Stimulated activated memory B cell treated with anti-CD40 and anti-IgM and Interleukin-4, amounts not matched to agents 10 μg/mL and 1 μg/mL and 100 μg/mL, for 72 hours (primary cell): ENCODE measurements around the gene GRK4.

ENCODE experiments used
- ATAC-seq: fragments of 150-1000 bp; cut with Tn5 transposase; 2 replicates; pipeline ENCODE4 v1.10.0; 2021
- H3K27ac Mint-ChIP-seq: one replicate; pipeline ENCODE4 v1.8.0; 2022; ENCODE audit warnings: mild to moderate bottlenecking, mixed read lengths
- H3K27me3 Mint-ChIP-seq: one replicate; pipeline ENCODE4 v1.8.0; 2022; ENCODE audit warnings: mixed read lengths
- H3K36me3 Mint-ChIP-seq: one replicate; pipeline ENCODE4 v1.8.0; 2022; ENCODE audit warnings: mixed read lengths
- H3K4me1 Mint-ChIP-seq: one replicate; pipeline ENCODE4 v1.8.0; 2022; ENCODE audit warnings: mixed read lengths
- H3K4me3 Mint-ChIP-seq: one replicate; pipeline ENCODE4 v1.8.0; 2022; ENCODE audit warnings: mild to moderate bottlenecking, moderate library complexity, mixed read lengths
- H3K9me3 Mint-ChIP-seq: one replicate; pipeline ENCODE4 v1.8.0; 2022; ENCODE audit warnings: mixed read lengths

The GRK4 gene

DNA sequence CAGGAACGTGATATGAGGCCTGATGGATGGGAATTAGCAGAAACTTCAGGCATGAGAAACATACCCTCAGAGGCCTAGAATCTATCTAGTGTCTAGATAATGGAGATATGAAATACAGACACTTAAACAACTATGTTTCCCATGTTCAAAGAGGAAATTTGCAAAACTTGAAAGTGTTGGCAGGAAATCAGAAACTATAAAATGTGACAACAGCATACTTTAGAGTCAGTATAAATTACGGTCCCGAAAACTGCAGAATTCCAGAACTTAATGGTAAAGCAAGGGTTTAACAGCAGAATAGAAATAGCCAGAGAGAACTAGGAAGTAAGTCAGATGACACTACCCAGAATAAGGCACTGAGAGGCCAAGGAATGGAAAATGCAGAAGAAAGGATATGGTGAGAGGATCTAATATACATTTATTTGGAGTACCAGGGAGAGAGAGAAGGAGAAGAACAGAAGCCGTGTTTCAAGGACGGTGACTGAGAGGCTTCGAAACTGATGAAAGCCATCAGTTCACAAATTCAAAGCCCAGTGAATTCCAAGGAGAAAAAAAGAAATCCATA is 103.5 kb downstream of the GRK4 start:
- ATAC-seq: no peak

DNA sequence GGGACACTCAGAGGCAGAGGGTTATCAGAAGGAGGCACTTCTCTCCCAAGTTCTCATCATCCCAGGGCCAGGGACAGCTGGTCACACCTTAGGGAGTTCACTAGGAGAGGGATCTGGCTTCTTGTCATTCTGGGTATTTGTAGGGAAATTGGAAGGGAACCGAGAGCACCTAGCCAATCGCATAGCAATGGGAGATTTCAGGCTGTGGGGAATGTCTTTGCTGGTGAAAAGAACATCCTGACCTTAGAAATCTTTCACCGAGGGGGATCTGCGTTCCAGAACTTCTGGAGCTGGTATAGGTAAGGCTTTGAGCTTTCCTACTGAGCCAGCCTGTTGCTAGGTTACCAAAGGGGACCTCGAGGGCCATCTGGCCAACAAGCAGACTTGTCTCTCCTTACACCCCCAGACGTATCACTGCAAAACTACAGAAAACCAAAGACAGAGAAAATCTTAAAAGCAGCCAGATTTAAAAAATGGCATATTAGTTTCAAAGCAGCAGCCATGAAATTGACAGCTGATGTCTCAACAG is 104.2 kb downstream of the GRK4 start:
- Mint-ChIP-seq H3K27ac (no peak overlapping the region), H3K36me3 (peaks cover 43% of the 10 kb centered on the region), H3K4me3 (no peak overlapping the region), H3K4me1 (peaks cover 5% of the 10 kb centered on the region), H3K27me3 (no peaks in the 10 kb centered on the region), H3K9me3 (no peaks in the 10 kb centered on the region)
- no peak for ATAC-seq

More for the DNA sequence above, 103.5 kb downstream of the GRK4 start:
- Mint-ChIP-seq H3K36me3 (peaks cover 41% of the 10 kb centered on the region), H3K4me1 (peaks cover 8% of the 10 kb centered on the region), H3K27ac (no peak overlapping the region), H3K4me3 (no peak overlapping the region), H3K9me3 (no peaks in the 10 kb centered on the region), H3K27me3 (no peaks in the 10 kb centered on the region)

- Mint-ChIP-seq H3K27ac (no peak overlapping the region), H3K27me3 (no peaks in the 10 kb centered on the region), H3K9me3 (no peaks in the 10 kb centered on the region), H3K4me1 (no peaks in the 10 kb centered on the region), H3K36me3 (peaks cover 34% of the 10 kb centered on the region), H3K4me3 (no peak overlapping the region)
- no peak for ATAC-seq
Observed at GRCh38 chr4:3069661-3070199, 106.4 kb downstream of the GRK4 start.

DNA sequence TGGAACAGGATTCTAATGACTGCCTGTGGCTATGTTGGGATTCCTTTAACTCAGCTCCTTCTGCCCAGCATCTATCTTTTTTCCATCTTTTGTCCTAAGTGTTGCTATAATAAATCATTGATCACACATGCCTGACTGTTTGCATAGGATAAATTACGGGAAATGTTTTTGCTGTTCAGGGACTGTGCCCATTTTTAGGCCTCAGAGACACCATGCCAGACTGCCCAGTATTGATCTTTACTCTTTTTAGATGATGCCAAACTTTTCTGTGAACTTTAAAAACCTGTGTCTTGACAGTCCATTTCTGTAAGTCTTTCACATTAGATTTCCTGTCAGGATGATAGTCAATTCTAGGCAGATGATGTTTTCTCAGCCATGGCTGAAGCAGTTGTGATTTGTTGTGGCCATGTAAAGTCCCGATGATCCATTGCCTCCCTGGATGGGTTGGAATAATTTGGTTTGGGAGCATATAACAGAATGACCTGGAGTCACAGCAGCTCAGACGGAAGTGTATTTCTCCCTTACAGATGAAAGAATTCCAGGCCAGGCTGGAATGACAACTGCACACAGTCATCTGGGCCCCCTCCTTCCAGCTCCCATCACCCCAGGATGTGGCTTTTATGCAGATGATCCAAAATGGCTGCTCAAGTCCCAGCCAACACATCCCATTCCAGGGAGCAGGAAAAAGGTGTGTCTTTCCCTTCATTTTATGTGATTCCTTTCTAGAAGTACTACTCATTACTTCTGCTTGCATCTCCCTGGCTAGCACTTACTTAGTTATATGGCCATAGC is 107.5 kb downstream of the GRK4 start:
- Mint-ChIP-seq H3K36me3 (peaks cover 36% of the 10 kb centered on the region), H3K4me1 (peaks cover 9% of the 10 kb centered on the region), H3K27me3 (no peaks in the 10 kb centered on the region), H3K27ac (no peak overlapping the region), H3K9me3 (no peaks in the 10 kb centered on the region), H3K4me3 (no peak overlapping the region)
- ATAC-seq: no peak

DNA sequence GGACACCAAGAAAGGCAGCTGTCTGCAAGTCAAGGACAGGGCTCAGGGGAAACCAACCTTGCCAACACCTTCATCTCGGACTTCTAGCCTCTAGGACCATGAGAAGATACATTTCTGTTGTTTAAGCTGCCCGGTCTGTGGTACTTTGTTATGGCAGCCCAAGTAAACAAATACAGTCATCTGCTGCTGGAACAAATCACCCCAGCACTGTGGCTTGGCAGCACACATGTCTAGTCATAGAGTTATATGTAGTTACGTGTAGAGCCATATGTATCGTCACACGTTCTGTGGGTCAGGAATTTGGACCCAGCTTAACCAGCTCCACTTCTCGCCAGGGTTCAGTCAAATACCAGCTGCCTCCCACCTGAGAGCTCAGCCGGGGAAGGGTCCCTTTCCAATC is 108.4 kb downstream of the GRK4 start:
- Mint-ChIP-seq H3K4me1 (peaks cover 18% of the 10 kb centered on the region), H3K27me3 (no peaks in the 10 kb centered on the region), H3K27ac (no peak overlapping the region), H3K4me3 (no peak overlapping the region), H3K9me3 (no peaks in the 10 kb centered on the region), H3K36me3 (peaks cover 33% of the 10 kb centered on the region)
- ATAC-seq: no peak

DNA sequence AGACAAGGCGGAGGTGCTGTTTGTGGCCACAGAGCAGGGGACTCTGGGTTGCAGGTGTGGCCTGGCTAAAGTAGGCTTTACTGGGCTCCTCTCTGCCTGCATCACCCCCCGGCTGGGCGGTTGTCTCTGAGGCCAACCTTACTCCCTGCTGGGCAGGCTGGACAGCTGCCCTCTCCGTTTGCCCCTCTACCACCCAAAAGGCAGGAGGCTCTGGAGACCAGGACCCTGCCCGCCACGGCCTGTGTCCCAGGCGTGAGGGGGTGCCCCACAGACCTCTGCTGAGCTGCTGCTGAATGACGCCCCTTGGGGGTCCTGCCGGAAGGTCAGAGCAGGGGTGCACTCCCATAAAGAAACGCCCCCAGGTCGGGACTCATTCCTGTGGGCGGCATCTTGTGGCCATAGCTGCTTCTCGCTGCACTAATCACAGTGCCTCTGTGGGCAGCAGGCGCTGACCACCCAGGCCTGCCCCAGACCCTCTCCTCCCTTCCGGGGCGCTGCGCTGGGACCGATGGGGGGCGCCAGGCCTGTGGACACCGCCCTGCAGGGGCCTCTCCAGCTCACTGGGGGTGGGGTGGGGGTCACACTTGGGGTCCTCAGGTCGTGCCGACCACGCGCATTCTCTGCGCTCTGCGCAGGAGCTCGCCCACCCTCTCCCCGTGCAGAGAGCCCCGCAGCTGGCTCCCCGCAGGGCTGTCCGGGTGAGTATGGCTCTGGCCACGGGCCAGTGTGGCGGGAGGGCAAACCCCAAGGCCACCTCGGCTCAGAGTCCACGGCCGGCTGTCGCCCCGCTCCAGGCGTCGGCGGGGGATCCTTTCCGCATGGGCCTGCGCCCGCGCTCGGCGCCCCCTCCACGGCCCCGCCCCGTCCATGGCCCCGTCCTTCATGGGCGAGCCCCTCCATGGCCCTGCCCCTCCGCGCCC is 110.0 kb downstream of the GRK4 start:
- Mint-ChIP-seq H3K4me1 (peaks cover 34% of the 10 kb centered on the region), H3K36me3 (peaks cover 30% of the 10 kb centered on the region), H3K4me3 (peak overlapping the region; percentile 93), H3K27ac (peak overlapping the region; percentile 84), H3K27me3 (no peaks in the 10 kb centered on the region), H3K9me3 (no peaks in the 10 kb centered on the region)
- no peak for ATAC-seq

- peak within 1 kb of the TSS; percentile 84 for H3K27ac Mint-ChIP-seq
- no peaks in the 10 kb centered on the region for H3K27me3 Mint-ChIP-seq
- peaks cover 26% of the 10 kb centered on the region for H3K36me3 Mint-ChIP-seq
- ATAC-seq: peak; percentile 91
- peaks cover 42% of the 10 kb centered on the region for H3K4me1 Mint-ChIP-seq
- H3K4me3 Mint-ChIP-seq: peak within 1 kb of the TSS; percentile 93
- no peaks in the 10 kb centered on the region for H3K9me3 Mint-ChIP-seq
Observed at GRCh38 chr4:3074078-3074845, 110.9 kb downstream of the GRK4 start, which contains the start of the genes HTT and HTT-AS. TSS of gene HTT (plus strand) at chr4:3074681. CDS start at chr4:3074826, 145 bp downstream. TSS of gene HTT-AS (minus strand) at chr4:3074538.

GRCh38 chr4:3074846-3075651 is 111.7 kb downstream of the GRK4 start:
- peak; percentile 10 for ATAC-seq
- Mint-ChIP-seq H3K4me3 (peak overlapping the region; percentile 93), H3K9me3 (no peaks in the 10 kb centered on the region), H3K4me1 (peaks cover 50% of the 10 kb centered on the region), H3K27me3 (no peaks in the 10 kb centered on the region), H3K27ac (peak overlapping the region; percentile 84), H3K36me3 (peaks cover 26% of the 10 kb centered on the region)

DNA sequence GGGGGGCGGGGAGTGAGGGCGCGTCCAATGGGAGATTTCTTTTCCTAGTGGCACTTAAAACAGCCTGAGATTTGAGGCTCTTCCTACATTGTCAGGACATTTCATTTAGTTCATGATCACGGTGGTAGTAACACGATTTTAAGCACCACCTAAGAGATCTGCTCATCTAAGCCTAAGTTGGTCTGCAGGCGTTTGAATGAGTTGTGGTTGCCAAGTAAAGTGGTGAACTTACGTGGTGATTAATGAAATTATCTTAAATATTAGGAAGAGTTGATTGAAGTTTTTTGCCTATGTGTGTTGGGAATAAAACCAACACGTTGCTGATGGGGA is 112.2 kb downstream of the GRK4 start:
- Mint-ChIP-seq H3K27me3 (no peaks in the 10 kb centered on the region), H3K9me3 (no peaks in the 10 kb centered on the region), H3K27ac (peak overlapping the region; percentile 84), H3K4me1 (peaks cover 56% of the 10 kb centered on the region), H3K4me3 (peak overlapping the region; percentile 93), H3K36me3 (peaks cover 26% of the 10 kb centered on the region)
- ATAC-seq: no peak

GRCh38 chr4:3077796-3078195 is 114.4 kb downstream of the GRK4 start:
- ATAC-seq: peak; percentile 55
- Mint-ChIP-seq H3K27me3 (no peaks in the 10 kb centered on the region), H3K27ac (peak overlapping the region; percentile 84), H3K4me1 (peaks cover 63% of the 10 kb centered on the region), H3K4me3 (peak overlapping the region; percentile 66), H3K9me3 (no peaks in the 10 kb centered on the region), H3K36me3 (peaks cover 24% of the 10 kb centered on the region)

DNA sequence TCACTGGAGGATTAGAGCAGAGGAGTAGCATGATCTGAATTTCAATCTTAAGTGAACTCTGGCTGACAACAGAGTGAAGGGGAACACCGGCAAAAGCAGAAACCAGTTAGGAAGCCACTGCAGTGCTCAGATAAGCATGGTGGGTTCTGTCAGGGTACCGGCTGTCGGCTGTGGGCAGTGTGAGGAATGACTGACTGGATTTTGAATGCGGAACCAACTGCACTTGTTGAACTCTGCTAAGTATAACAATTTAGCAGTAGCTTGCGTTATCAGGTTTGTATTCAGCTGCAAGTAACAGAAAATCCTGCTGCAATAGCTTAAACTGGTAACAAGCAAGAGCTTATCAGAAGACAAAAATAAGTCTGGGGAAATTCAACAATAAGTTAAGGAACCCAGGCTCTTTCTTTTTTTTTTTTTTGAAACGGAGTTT is 116.3 kb downstream of the GRK4 start:
- peak; percentile 83 for ATAC-seq
- Mint-ChIP-seq H3K9me3 (peaks cover 3% of the 10 kb centered on the region), H3K27me3 (no peaks in the 10 kb centered on the region), H3K4me1 (peaks cover 79% of the 10 kb centered on the region), H3K4me3 (peak overlapping the region; percentile 65), H3K36me3 (peaks cover 38% of the 10 kb centered on the region), H3K27ac (peak overlapping the region; percentile 84)

DNA sequence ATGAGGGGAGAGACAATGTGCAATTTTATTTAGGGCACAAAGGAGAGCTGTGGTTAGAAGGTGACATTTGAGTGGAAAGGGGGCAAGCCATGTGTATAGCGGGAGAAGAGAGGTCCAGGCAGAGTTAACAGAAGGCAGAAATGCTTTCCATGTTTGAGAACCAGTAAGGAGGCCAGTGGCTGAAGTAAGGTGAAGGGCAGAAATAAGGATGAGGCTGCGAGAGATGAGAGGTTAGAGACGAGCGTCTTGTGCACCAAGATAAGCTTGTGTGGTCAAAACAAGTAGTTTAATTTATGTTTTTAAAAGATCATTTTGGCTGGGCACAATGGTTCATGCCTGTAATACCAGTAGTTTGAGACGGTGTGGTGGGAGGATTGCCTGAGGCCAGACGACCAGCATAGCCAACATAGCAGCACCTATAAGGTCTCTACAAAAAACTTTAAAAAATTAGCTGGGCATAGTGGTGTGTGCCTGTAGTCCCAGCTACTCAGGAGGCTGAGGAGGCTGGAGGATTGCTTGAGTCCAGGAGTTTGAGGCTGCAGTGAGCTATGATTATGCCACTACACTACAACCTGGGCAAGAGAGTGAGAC is 119.6 kb downstream of the GRK4 start:
- peaks cover 72% of the 10 kb centered on the region for H3K4me1 Mint-ChIP-seq
- peak overlapping the region; percentile 24 for H3K27ac Mint-ChIP-seq
- H3K27me3 Mint-ChIP-seq: no peaks in the 10 kb centered on the region
- H3K36me3 Mint-ChIP-seq: peaks cover 37% of the 10 kb centered on the region
- ATAC-seq: no peak
- H3K4me3 Mint-ChIP-seq: peak overlapping the region; percentile 42
- H3K9me3 Mint-ChIP-seq: peaks cover 3% of the 10 kb centered on the region

DNA sequence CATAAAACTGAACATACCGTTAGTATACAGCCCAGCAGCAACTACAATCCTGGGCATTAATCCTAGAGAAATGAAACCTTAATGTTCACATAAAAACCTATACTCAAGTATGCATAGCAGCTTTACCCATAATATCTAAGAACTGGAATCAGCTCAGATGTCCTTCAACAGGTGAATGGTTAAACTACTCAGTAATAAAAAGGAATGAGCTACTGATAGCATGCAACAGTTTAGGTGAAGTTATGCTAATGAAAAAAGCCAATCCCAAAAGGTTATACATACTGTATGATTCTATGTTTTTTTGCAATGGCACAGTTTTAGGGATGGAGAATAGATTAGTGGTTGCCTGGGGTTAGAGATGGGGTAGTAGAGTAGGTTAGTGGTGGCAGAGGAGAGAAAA is 120.4 kb downstream of the GRK4 start:
- Mint-ChIP-seq H3K4me1 (peaks cover 65% of the 10 kb centered on the region), H3K27me3 (no peaks in the 10 kb centered on the region), H3K27ac (peak overlapping the region; percentile 50), H3K36me3 (peaks cover 42% of the 10 kb centered on the region), H3K4me3 (peak overlapping the region; percentile 36), H3K9me3 (peaks cover 3% of the 10 kb centered on the region)
- no peak for ATAC-seq
